Measurements from ENCODE around the gene FOXE3. TPM values are rescaled to one million over a fixed set of nuclear protein-coding genes. Genes with fewer than 3 reads are reported as not detected.

FOXE3 gene
- total and polyA plus RNA-seq, 2 of the 8 experiments (the other 6 are each of a cell fraction or from before 2014, with no cell fraction given) = 0.18 TPM; not detected in 1

DNA sequence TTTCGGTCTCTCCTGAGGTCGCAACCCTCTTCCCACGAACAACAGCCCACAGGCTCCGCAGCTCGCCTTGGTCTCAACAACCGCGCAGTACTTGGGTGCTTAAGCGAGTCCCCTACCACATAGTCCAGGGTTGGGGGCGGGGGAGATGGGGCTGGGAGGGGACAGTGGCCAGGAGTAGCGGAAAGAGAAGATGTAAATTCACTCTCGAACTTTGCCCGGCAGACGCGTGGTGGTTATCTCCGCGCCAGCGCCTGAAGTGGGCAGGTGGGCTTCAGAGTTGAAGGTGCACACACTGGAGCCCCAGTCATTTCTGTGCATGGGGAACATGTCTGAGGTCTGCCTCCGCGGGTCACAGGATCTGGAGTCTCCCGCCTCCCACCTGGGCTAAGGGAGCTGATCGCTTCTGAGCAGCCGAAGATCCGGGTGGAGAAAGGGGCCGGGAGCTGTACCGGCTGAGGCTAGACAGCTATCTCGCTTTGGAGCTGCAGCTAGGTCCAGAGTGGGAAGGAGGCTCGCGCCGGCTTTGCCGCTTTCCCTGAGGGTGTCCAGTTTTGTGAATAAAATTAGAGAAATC is 17.5 kb downstream of the FOXE3 start (continued):
- no peak for TF ChIP-seq KDM4A (IDR thresholded peaks at IDR 0.05; ENCODE audit: low read depth, low read length, severe bottlenecking)
- TF ChIP-seq CBX5 (IDR thresholded peaks at IDR 0.05; ENCODE audit: low read depth, low read length) = no peak
- no peak for TF ChIP-seq TEAD4 (IDR thresholded peaks at IDR 0.05; ENCODE audit: low read depth, low read length)
- no peak for TF ChIP-seq CEBPB (IDR thresholded peaks at IDR 0.05; ENCODE audit: low read depth, low read length)
- no peak for TF ChIP-seq SIN3A (conservative IDR thresholded peaks at IDR 0.05 in 1 of 2, IDR thresholded peaks at IDR 0.05 in 1 of 2; ENCODE audit: low read depth in 1 of 2, low read length in 2 of 2)
- TF ChIP-seq JUN (IDR thresholded peaks at IDR 0.05; ENCODE audit: low read depth, low read length) = no peak
- TF ChIP-seq SIX5 (IDR thresholded peaks at IDR 0.05; ENCODE audit: low read depth, low read length) = no peak

Data from H1 (cell line).